Measurements from ENCODE around the gene ASAP3. TPM values are rescaled to one million over a fixed set of nuclear protein-coding genes. Genes with fewer than 3 reads are reported as not detected.

Gene ASAP3
- polyA plus RNA-seq, 1 experiment = 33.9 TPM

DNA sequence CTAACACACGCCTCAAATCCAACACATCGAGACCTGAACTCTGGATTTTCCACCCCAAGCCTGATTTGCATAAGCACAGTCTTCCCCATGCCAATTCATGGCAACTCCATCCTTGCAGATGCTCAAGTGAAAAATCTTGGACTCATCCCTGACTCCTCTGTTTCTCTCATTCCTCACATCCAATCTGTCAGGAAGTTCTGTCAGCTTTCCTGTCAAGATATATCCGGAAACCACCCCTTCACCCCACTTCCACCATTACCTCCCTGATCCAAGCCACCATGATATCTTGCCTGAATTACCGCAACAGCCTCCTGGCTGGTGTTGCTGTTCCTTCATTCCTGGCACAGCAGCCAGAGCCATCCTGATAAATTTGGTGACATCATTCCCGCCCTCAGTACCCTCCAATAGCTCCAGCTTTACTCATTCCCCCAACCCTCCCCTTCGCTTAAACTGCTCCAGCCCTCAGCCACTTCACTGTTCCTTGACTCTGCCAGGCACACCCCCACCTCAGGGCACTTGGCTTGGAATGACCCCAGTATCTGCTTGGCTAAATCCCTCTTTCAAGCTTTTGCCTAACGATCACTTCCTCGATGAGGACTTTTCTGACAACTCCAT lies 76.9 kb downstream of the ASAP3 start:
- POLR2A ChIA-PET = no interaction called here
- peaks cover 4% of the 10 kb centered on the region for H3K36me3 ChIP-seq (ENCODE audit: control insufficient read depth, insufficient read depth, low read length)
- no peak for DNase-seq (ENCODE audit: low read depth)
- TF ChIP-seq, protein P1, sequence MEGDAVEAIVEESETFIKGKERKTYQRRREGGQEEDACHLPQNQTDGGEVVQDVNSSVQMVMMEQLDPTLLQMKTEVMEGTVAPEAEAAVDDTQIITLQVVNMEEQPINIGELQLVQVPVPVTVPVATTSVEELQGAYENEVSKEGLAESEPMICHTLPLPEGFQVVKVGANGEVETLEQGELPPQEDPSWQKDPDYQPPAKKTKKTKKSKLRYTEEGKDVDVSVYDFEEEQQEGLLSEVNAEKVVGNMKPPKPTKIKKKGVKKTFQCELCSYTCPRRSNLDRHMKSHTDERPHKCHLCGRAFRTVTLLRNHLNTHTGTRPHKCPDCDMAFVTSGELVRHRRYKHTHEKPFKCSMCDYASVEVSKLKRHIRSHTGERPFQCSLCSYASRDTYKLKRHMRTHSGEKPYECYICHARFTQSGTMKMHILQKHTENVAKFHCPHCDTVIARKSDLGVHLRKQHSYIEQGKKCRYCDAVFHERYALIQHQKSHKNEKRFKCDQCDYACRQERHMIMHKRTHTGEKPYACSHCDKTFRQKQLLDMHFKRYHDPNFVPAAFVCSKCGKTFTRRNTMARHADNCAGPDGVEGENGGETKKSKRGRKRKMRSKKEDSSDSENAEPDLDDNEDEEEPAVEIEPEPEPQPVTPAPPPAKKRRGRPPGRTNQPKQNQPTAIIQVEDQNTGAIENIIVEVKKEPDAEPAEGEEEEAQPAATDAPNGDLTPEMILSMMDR (IDR thresholded peaks at IDR 0.05; ENCODE audit: insufficient read depth, low read depth, low read length) = no peak
- CTCF ChIA-PET = no interaction called here
- H3K27me3 ChIP-seq (ENCODE audit: control insufficient read depth, insufficient read depth, low read length) = no peaks in the 10 kb centered on the region
- no peak overlapping the region for H3K4me3 ChIP-seq (ENCODE audit: low read depth, low read length)

DNA sequence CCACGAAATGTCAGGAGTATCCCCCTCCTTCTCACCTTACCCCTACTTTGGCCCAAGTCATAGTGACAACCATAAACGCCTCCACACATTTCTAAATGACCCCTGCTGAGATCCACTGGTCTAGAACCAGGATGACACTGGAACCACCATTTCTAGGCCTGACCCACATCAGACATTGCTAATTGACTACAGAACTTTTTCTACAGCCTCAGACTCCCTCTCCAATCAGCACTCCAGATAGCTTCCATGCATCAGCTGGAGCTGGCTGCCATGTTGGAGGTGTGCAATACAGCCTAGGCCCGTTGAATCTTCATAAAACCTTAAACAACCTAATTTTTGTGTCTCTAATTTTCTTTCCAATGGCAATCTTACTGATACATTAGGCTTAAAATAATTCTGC lies 78.0 kb downstream of the ASAP3 start:
- POLR2A ChIA-PET = no interaction called here
- H3K27me3 ChIP-seq (ENCODE audit: control insufficient read depth, insufficient read depth, low read length) = no peaks in the 10 kb centered on the region
- CTCF ChIA-PET = interaction anchor here (0.9 to 1.7 kb wide), 2 partner anchors 12 to 39 kb away, joined by 3 to 5 read pairs; no protein-coding TSS in a partner anchor
- DNase-seq (ENCODE audit: low read depth) = no peak
- H3K36me3 ChIP-seq (ENCODE audit: control insufficient read depth, insufficient read depth, low read length) = peaks cover 4% of the 10 kb centered on the region
- H3K4me3 ChIP-seq (ENCODE audit: low read depth, low read length) = no peak overlapping the region
- TF ChIP-seq, protein P1 (IDR thresholded peaks at IDR 0.05; ENCODE audit: insufficient read depth, low read depth, low read length) = no peak

DNA sequence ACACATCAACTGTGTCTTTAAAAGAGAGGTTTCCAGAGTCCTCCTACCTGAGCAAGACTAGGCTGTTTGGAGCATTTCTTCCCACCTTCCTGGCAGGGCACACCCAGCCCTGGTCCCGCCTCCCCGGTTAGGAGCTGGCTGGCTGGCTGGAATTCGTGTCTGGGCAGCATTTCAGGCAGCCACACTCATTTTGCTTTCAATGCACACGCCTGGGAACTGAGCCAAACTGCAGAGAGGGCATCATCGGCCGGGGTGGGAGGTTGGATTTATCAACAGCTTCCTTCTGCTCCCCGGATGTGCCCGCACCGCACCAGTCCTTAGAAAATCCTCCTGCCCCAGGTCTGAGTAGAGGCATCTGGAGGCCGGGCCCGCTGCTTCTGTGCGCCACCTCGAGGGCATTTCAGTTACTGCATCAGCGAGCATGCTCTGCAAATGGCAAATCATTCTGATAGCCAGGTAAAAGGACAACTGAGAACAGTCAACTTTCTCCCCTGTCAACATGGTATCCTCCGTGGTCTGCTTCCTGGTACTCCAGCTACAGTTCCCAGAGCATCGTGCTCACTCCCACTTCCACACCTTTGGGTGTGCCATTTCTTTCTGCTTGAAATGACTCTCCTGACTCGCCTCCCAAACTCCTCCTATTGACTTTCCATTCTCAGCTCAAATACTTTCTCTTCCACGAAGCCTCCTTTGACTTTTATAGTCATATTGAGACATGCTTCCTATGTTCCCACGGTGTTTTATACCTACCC lies 80.1 kb downstream of the ASAP3 start:
- peak; percentile 59 for DNase-seq (ENCODE audit: low read depth)
- ChIA-PET POLR2A (interaction anchor here (0.5 to 1.0 kb wide), 4 partner anchors 9 to 175 kb away, joined by 3 read pairs; partner anchors contain the start of gene HNRNPR), CTCF (interaction anchor here (0.7 to 3.2 kb wide), 34 partner anchors 8 to 305 kb away, joined by 3 to 25 read pairs (median 6); partner anchors contain the start of genes ASAP3, HNRNPR, RPL11 and TCEA3)
- Histone ChIP-seq H3K36me3 (ENCODE audit: control insufficient read depth, insufficient read depth, low read length) (peaks cover 1% of the 10 kb centered on the region; the same call in 1 of the 2 replicates), H3K27me3 (ENCODE audit: control insufficient read depth, insufficient read depth, low read length) (no peaks in the 10 kb centered on the region), H3K4me3 (ENCODE audit: low read depth, low read length) (no peak overlapping the region)
- TF ChIP-seq, protein P1 (IDR thresholded peaks at IDR 0.05; ENCODE audit: insufficient read depth, low read depth, low read length) = peak; percentile 95

DNA sequence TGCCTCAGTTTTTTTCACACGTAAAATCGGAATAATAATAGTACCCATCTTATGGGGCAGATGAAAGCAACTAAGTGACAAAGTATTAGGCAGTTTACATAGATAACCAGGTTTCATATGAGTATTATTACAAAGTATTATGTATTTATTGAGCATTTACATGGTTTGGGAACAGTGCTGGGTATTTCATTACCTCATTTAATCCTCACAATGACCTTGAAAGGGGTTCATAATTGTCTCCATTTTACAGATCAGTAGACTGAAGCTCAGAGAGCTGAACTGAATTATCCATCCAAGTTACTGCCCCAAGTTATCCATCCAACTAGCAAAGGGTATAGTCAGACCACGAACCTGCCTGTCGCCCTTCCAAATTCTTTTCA lies 80.6 kb downstream of the ASAP3 start:
- ChIA-PET POLR2A (interaction anchor here (0.5 to 1.0 kb wide), 5 partner anchors 8 to 175 kb away, joined by 3 read pairs; partner anchors contain the start of gene HNRNPR), CTCF (interaction anchor here (0.7 to 3.2 kb wide), 31 partner anchors 9 to 304 kb away, joined by 3 to 25 read pairs (median 6); partner anchors contain the start of genes ASAP3, HNRNPR, TCEA3 and ZNF436)
- TF ChIP-seq, protein P1 (IDR thresholded peaks at IDR 0.05; ENCODE audit: insufficient read depth, low read depth, low read length) = no peak
- no peak overlapping the region for H3K4me3 ChIP-seq (ENCODE audit: low read depth, low read length)
- no peaks in the 10 kb centered on the region for H3K27me3 ChIP-seq (ENCODE audit: control insufficient read depth, insufficient read depth, low read length)
- H3K36me3 ChIP-seq (ENCODE audit: control insufficient read depth, insufficient read depth, low read length) = no peaks in the 10 kb centered on the region; the same call in 1 of the 2 replicates
- DNase-seq (ENCODE audit: low read depth) = no peak

DNA sequence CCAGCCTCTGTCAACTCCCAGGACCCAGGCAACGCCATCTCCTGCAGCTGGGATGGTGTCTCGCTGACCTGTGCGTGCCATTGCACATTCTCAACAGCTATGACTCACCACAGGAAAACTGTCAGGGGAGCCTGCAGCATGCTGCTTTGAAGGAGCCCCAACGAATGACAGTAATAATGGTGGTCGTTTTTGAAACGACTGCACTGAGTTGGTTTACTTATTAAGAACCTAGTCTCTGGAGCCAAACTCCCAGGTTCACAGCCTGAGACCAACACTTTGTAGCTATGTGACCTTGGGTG lies 81.0 kb downstream of the ASAP3 start:
- no peaks in the 10 kb centered on the region for H3K27me3 ChIP-seq (ENCODE audit: control insufficient read depth, insufficient read depth, low read length)
- TF ChIP-seq, protein P1 (IDR thresholded peaks at IDR 0.05; ENCODE audit: insufficient read depth, low read depth, low read length) = no peak
- POLR2A ChIA-PET = interaction anchor here (0.7 to 0.9 kb wide), 2 partner anchors 31 to 521 kb away, joined by 3 read pairs; no protein-coding TSS in a partner anchor
- DNase-seq (ENCODE audit: low read depth) = no peak
- H3K36me3 ChIP-seq (ENCODE audit: control insufficient read depth, insufficient read depth, low read length) = no peaks in the 10 kb centered on the region; the same call in 1 of the 2 replicates
- CTCF ChIA-PET = interaction anchor here (0.8 to 3.2 kb wide), 14 partner anchors 8 to 219 kb away, joined by 3 to 25 read pairs (median 10); partner anchors contain the start of genes TCEA3 and ZNF436
- H3K4me3 ChIP-seq (ENCODE audit: low read depth, low read length) = no peak overlapping the region

Data from BJ (cell line).